HepG2 (cell line): ENCODE measurements around the gene SPINK9.

ENCODE experiments used
- ATRX ChIP-seq: sonication (generic); formaldehyde crosslinking; IDR thresholded peaks from 2 replicates; pipeline ENCODE4 v1.4.0; 2020; ENCODE audit warnings: missing genetic modification reagents, borderline replicate concordance
- CAMTA2 ChIP-seq: sonication (generic); formaldehyde crosslinking; IDR thresholded peaks from 2 replicates; pipeline ENCODE4 v1.4.0; 2020; ENCODE audit warnings: mild to moderate bottlenecking, missing genetic modification reagents, borderline replicate concordance
- CREB3 ChIP-seq: sonication (generic); formaldehyde crosslinking; IDR thresholded peaks from 2 replicates; pipeline ENCODE4 v1.5.0; 2020; ENCODE audit warnings: missing genetic modification reagents
- EZH2 ChIP-seq: conservative IDR thresholded peaks from 2 replicates; pipeline ENCODE4 v1.6.1; 2012; ENCODE audit warnings: mild to moderate bottlenecking, low read depth, low read length, moderate library complexity
- FOXM1 ChIP-seq: sonication (generic); formaldehyde crosslinking; IDR thresholded peaks from 2 replicates; pipeline ENCODE4 v1.5.0; 2020; ENCODE audit warnings: missing genetic modification reagents
- PRDM15 ChIP-seq: sonication (generic); formaldehyde crosslinking; IDR thresholded peaks from 2 replicates; pipeline ENCODE4 v1.4.0; 2020; ENCODE audit warnings: missing genetic modification reagents
- RFXANK ChIP-seq: IDR thresholded peaks from 2 replicates; pipeline ENCODE4 v1.6.1; 2016
- ZBTB10 ChIP-seq: sonication (generic); formaldehyde crosslinking; IDR thresholded peaks from 2 replicates; pipeline ENCODE4 v1.4.0; 2020; ENCODE audit warnings: missing genetic modification reagents, borderline replicate concordance
- ZBTB26 ChIP-seq: IDR thresholded peaks from 2 replicates; pipeline ENCODE4 v1.6.1; 2016; ENCODE audit warnings: missing compliant biosample characterization, missing genetic modification reagents, borderline replicate concordance
- ZFYVE20 ChIP-seq: sonication (generic); formaldehyde crosslinking; IDR thresholded peaks from 2 replicates; pipeline ENCODE4 v1.8.0; 2023; ENCODE audit warnings: low read depth, mild to moderate bottlenecking, moderate library complexity, missing genetic modification reagents, borderline replicate concordance

GRCh38 chr5:148342371-148343045, 7.1 kb downstream of the SPINK9 start:
- TF ChIP-seq FOXM1 (CRISPR knock-in tag) (no peak), ZBTB26 (no peak), CAMTA2 (no peak), CREB3 (no peak), RFXANK (no peak), EZH2 (no peak), ZBTB10 (CRISPR knock-in tag) (no peak), ATRX (CRISPR knock-in tag) (no peak), PRDM15 (no peak), ZFYVE20 (CRISPR knock-in tag) (no peak)
